Thyroid gland (tissue), 4 donors: ENCODE data around the gene SLC6A5.

Experiments used
- POLR2A ChIP-seq, 2 donors: fragments of 450-650 bp; IDR thresholded peaks; one replicate each; pipeline ENCODE4 v1.6.1; 2017; ENCODE audit warnings: antibody characterized with exemption in 2 of 2, mild to moderate bottlenecking in 2 of 2, moderate library complexity in 1 of 2
- TF ChIP-seq, protein P1 (sequence below), 6 experiments: fragments of 200-600 bp in 3 of 6; fragments of 450-650 bp in 3 of 6; sonication (generic) in 3 of 6; IDR thresholded peaks; one replicate each; pipeline ENCODE4 v1.5.1; 2016 to 2019; ENCODE audit warnings: antibody characterized with exemption in 6 of 6, mild to moderate bottlenecking in 2 of 6, inconsistent platforms in 1 of 6, moderate library complexity in 1 of 6

DNA sequence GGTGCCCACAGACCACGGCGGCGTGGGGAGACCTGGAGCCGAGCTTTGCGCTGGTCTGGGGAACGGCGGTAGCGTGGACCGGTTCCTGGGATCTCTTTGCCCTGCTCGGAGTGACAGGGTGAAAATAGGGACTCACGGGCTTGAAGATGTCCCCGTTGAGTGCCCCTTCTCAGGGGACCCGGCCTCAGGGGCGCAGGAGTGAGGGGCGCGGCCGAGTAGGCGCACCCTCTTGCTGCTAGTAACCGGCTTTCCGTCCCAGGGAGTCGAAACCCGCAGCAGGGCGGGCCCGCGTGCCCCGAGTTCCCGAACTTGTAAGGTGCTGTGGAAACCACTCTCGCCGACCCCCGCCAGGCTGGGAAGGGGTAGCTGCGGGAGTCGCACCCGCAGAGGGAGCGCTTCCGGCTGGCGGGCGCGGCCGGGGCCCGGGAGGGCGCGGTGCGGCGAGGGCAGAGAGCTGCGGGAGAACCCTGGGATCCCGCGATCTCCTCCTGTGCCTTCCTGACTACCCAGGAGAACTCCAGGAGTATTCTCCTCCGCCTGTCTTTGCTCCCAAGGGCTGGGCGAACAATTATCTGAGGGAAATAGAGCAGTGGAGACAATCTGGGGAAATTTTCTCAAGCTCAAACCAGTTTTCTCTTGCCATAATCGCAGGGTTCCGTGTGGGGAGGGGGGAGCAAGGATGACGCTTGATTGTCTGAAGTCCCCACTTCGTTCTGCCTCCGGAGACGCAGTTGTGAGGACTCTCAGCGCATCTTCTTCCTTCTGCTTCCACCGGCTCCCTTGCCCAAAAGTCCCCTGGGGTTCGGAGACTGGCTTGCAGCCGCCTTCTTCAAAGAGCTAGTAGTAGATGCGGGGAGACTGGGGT is 70.6 kb downstream of the SLC6A5 start:
- TF ChIP-seq, protein P1, sequence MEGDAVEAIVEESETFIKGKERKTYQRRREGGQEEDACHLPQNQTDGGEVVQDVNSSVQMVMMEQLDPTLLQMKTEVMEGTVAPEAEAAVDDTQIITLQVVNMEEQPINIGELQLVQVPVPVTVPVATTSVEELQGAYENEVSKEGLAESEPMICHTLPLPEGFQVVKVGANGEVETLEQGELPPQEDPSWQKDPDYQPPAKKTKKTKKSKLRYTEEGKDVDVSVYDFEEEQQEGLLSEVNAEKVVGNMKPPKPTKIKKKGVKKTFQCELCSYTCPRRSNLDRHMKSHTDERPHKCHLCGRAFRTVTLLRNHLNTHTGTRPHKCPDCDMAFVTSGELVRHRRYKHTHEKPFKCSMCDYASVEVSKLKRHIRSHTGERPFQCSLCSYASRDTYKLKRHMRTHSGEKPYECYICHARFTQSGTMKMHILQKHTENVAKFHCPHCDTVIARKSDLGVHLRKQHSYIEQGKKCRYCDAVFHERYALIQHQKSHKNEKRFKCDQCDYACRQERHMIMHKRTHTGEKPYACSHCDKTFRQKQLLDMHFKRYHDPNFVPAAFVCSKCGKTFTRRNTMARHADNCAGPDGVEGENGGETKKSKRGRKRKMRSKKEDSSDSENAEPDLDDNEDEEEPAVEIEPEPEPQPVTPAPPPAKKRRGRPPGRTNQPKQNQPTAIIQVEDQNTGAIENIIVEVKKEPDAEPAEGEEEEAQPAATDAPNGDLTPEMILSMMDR (IDR thresholded peaks at IDR 0.05), result no peak
- TF ChIP-seq POLR2A (IDR thresholded peaks at IDR 0.05), result no peak
